H1 (cell line): ENCODE measurements around the gene APBA2. TPM values are rescaled to one million over a fixed set of nuclear protein-coding genes. Genes with fewer than 3 reads are reported as not detected.

Source experiments
- CTCF ChIA-PET: fragments of 300-600 bp; sonication (Branson Sonifier 250); formaldehyde crosslinking; loops from one replicate; lab custom pipeline; 2021; ENCODE audit not compliant: partially characterized antibody; lab: Charles Lee
- POLR2A ChIA-PET: fragments of 300-600 bp; sonication (Branson Sonifier 250); formaldehyde crosslinking; loops from one replicate; lab custom pipeline; 2021; ENCODE audit warnings: inconsistent platforms; ENCODE audit not compliant: partially characterized antibody; lab: Charles Lee
- DNase-seq, 2 experiments: peaks; one replicate each; pipeline versions ENCODE4 v3.0.0 to v3.0.0-alpha.2; 2010 to 2022; ENCODE audit warnings: low spot score in 2 of 2, low read depth in 1 of 2, mixed read lengths in 1 of 2
- FAIRE-seq: peaks from 2 replicates; lab custom pipeline; 2011; peaks lifted over from hg19 to GRCh38; lab: Jason Lieb, UNC
- H2AFZ ChIP-seq: 2 replicates; pipeline ENCODE4 v1.8.1; 2012; ENCODE audit warnings: low read length, inconsistent platforms
- H2AK5ac ChIP-seq: 2 replicates; pipeline ENCODE4 v1.6.1; 2013; ENCODE audit warnings: low read depth, low read length
- H2BK120ac ChIP-seq: replicated peaks from 2 replicates; pipeline ENCODE3; 2013; ENCODE audit warnings: low read depth, low read length, inconsistent platforms
- H2BK12ac ChIP-seq: 2 replicates; pipeline ENCODE4 v1.6.1; 2013; ENCODE audit warnings: low read depth, low read length
- H2BK15ac ChIP-seq: 2 replicates; pipeline ENCODE4 v1.6.1; 2013; ENCODE audit warnings: low read length
- H2BK20ac ChIP-seq: 2 replicates; pipeline ENCODE4 v1.6.1; 2013; ENCODE audit warnings: low read length
- H2BK5ac ChIP-seq: 2 replicates; pipeline ENCODE4 v1.6.1; 2013; ENCODE audit warnings: low read depth, low read length
- H3K14ac ChIP-seq: 2 replicates; pipeline ENCODE4 v1.6.1; 2013; ENCODE audit warnings: inconsistent platforms; ENCODE audit not compliant: insufficient read length
- H3K18ac ChIP-seq: 2 replicates; pipeline ENCODE4 v1.6.1; 2013; ENCODE audit warnings: low read length; ENCODE audit errors: extremely low read depth
- H3K23ac ChIP-seq: 2 replicates; pipeline ENCODE4 v1.6.1; 2013; ENCODE audit warnings: inconsistent platforms; ENCODE audit not compliant: insufficient read length
- H3K23me2 ChIP-seq: 2 replicates; pipeline ENCODE4 v1.6.1; 2013; ENCODE audit warnings: low read depth, low read length
- H3K27ac ChIP-seq: 2 replicates; pipeline ENCODE4 v1.6.1; 2011; ENCODE audit warnings: low read depth, low read length, inconsistent platforms
- H3K27me3 ChIP-seq, 4 experiments: replicated peaks in 1 of 4; 1 replicate in 1 of 4; 2 replicates in 3 of 4; pipeline versions ENCODE4 v1.6.1 to v1.8.1; 2011 to 2013; ENCODE audit warnings: low read length in 3 of 4, mild to moderate bottlenecking in 3 of 4, inconsistent platforms in 2 of 4, mixed read lengths in 2 of 4, moderate library complexity in 1 of 4; ENCODE audit not compliant: control insufficient read depth in 3 of 4, insufficient read depth in 3 of 4; ENCODE audit errors: extremely low read depth in 1 of 4
- H3K36me3 ChIP-seq, 4 experiments: 2 replicates each; pipeline versions ENCODE4 v1.6.1 to v1.8.1; 2011 to 2013; ENCODE audit warnings: mild to moderate bottlenecking in 4 of 4, low read length in 3 of 4, moderate library complexity in 2 of 4, control low read depth in 1 of 4, inconsistent platforms in 1 of 4; ENCODE audit not compliant: insufficient read depth in 4 of 4, control insufficient read depth in 2 of 4
- H3K4ac ChIP-seq: replicated peaks from 2 replicates; pipeline ENCODE3; 2013; ENCODE audit warnings: low read length, low read depth, mixed read lengths, inconsistent platforms; ENCODE audit not compliant: insufficient read length
- H3K4me1 ChIP-seq, 4 experiments: replicated peaks in 1 of 4; 1 replicate in 1 of 4; 2 replicates in 3 of 4; pipeline versions ENCODE4 v1.6.1 to v1.8.1; 2011 to 2013; ENCODE audit warnings: low read length in 3 of 4, inconsistent platforms in 2 of 4, mixed read lengths in 1 of 4; ENCODE audit not compliant: insufficient read depth in 4 of 4, control insufficient read depth in 3 of 4
- H3K4me2 ChIP-seq, 2 experiments: 2 replicates each; pipeline versions ENCODE4 v1.6.1 to v1.8.1; 2011 to 2013; ENCODE audit warnings: low read depth in 2 of 2, low read length in 2 of 2, control low read depth in 1 of 2, inconsistent platforms in 1 of 2, mild to moderate bottlenecking in 1 of 2; ENCODE audit not compliant: insufficient read depth in 1 of 2
- H3K4me3 ChIP-seq, 4 experiments: fragments of 200-600, 300-600 bp in 1 of 4; sonication (generic), shearing (Covaris generic), sonication (Bioruptor Twin) in 1 of 4; 2 replicates each; pipeline versions ENCODE4 v1.5.1 to v1.8.1; 2011 to 2016; ENCODE audit warnings: low read length in 4 of 4, low read depth in 3 of 4, control low read depth in 2 of 4, inconsistent platforms in 2 of 4, mild to moderate bottlenecking in 2 of 4, mixed read lengths in 1 of 4, moderate library complexity in 1 of 4; ENCODE audit not compliant: insufficient read depth in 2 of 4; ENCODE audit errors: extremely low read depth in 1 of 4
- H3K56ac ChIP-seq: replicated peaks from 2 replicates; pipeline ENCODE3; 2013; ENCODE audit warnings: low read depth, mild to moderate bottlenecking, mixed read lengths, low read length, inconsistent platforms; ENCODE audit not compliant: insufficient read length
- H3K79me1 ChIP-seq: 2 replicates; pipeline ENCODE4 v1.6.1; 2013; ENCODE audit warnings: low read depth, low read length, control low read depth
- H3K79me2 ChIP-seq, 2 experiments: 2 replicates each; pipeline versions ENCODE4 v1.6.1 to v1.8.1; 2012 to 2013; ENCODE audit warnings: low read length in 2 of 2, mild to moderate bottlenecking in 2 of 2, inconsistent platforms in 1 of 2; ENCODE audit not compliant: insufficient read depth in 2 of 2, control insufficient read depth in 1 of 2
- H3K9ac ChIP-seq, 4 experiments: replicated peaks in 1 of 4; 1 replicate in 1 of 4; 2 replicates in 3 of 4; pipeline versions ENCODE4 v1.6.1 to v1.8.1; 2011 to 2013; ENCODE audit warnings: low read depth in 3 of 4, low read length in 3 of 4, control low read depth in 2 of 4, mild to moderate bottlenecking in 2 of 4, moderate library complexity in 2 of 4, inconsistent platforms in 1 of 4; ENCODE audit errors: extremely low read depth in 1 of 4
- H3K9me3 ChIP-seq, 2 experiments: 2 replicates each; pipeline versions ENCODE4 v1.6.1 to v1.8.1; 2012 to 2013; ENCODE audit warnings: mild to moderate bottlenecking in 2 of 2, moderate library complexity in 2 of 2, control low read depth in 1 of 2, inconsistent platforms in 1 of 2, low read depth in 1 of 2, low read length in 1 of 2, mixed read lengths in 1 of 2; ENCODE audit not compliant: insufficient read depth in 2 of 2
- H4K20me1 ChIP-seq, 2 experiments: replicated peaks in 1 of 2; 2 replicates each; pipeline versions ENCODE3 to v1.8.1; 2011 to 2013; ENCODE audit warnings: inconsistent platforms in 2 of 2, low read length in 2 of 2, mild to moderate bottlenecking in 1 of 2; ENCODE audit not compliant: insufficient read depth in 2 of 2, control insufficient read depth in 1 of 2
- H4K5ac ChIP-seq: 2 replicates; pipeline ENCODE4 v1.6.1; 2013; ENCODE audit warnings: low read length, low read depth, mixed read lengths, inconsistent platforms; ENCODE audit not compliant: insufficient read length
- H4K8ac ChIP-seq: 2 replicates; pipeline ENCODE4 v1.8.0; 2013; ENCODE audit warnings: mild to moderate bottlenecking, moderate library complexity, low read length, inconsistent platforms; ENCODE audit not compliant: insufficient read depth; ENCODE audit errors: extremely low read depth
- H4K91ac ChIP-seq: replicated peaks from 2 replicates; pipeline ENCODE3; 2013; ENCODE audit warnings: low read length, mixed read lengths, inconsistent platforms; ENCODE audit not compliant: insufficient read length
- BCL11A ChIP-seq, 2 experiments: IDR thresholded peaks; one replicate each; pipeline ENCODE4 v1.6.1; 2011; ENCODE audit warnings: low read depth in 2 of 2, low read length in 2 of 2, mild to moderate bottlenecking in 2 of 2
- CHD1 ChIP-seq: IDR thresholded peaks from 2 replicates; pipeline ENCODE4 v1.6.1; 2012; ENCODE audit warnings: low read depth, low read length, improper control_type of control experiment
- CREB1 ChIP-seq: IDR thresholded peaks from 2 replicates; pipeline ENCODE4 v1.6.1; 2012; ENCODE audit warnings: inconsistent platforms
- HDAC6 ChIP-seq: IDR thresholded peaks from one replicate; pipeline ENCODE4 v1.7.1; 2012; ENCODE audit warnings: low read depth, mild to moderate bottlenecking, inconsistent platforms, low read length, moderate library complexity
- SP4 ChIP-seq: IDR thresholded peaks from 2 replicates; pipeline ENCODE4 v1.6.1; 2012; ENCODE audit warnings: low read length, inconsistent platforms
- SUZ12 ChIP-seq: fragments of 200-600 bp; sonication (generic); IDR thresholded peaks from 2 replicates; pipeline ENCODE4 v1.6.1; 2012; ENCODE audit warnings: mild to moderate bottlenecking, inconsistent platforms, low read length, moderate library complexity, mixed read lengths
- WGBS, 2 experiments: shearing (Covaris generic) in 1 of 2; methylation state at CpG; one replicate each; pipeline versions ENCODE4 v1.1.6 to v1.1.7; 2013 to 2015; ENCODE audit warnings: low lambda C conversion rate in 2 of 2, mixed read lengths in 2 of 2, inconsistent platforms in 1 of 2, low coverage in 1 of 2, missing lambda C conversion rate in 1 of 2; ENCODE audit not compliant: insufficient replicate concordance in 2 of 2, insufficient coverage in 1 of 2, insufficient read length in 1 of 2; ENCODE audit errors: extremely low coverage in 1 of 2, missing lambda C conversion rate in 1 of 2; 5-methylcytosine and 5-hydroxymethylcytosine counted together
- polyA plus RNA-seq, 7 experiments: library from polyadenylated mRNA; depleted of rRNA in 3 of 7; stranded (reverse) in 5 of 7; unstranded in 2 of 7; fragments of >200 nt in 5 of 7; fragments of 200-250 nt in 2 of 7; gene quantifications; 1 replicate in 5 of 7; 2 replicates in 1 of 7; 4 replicates in 1 of 7; pipeline versions ENCODE4 v1.2.1 to v1.2.3, GENCODE V29; 2011 to 2013; ENCODE audit warnings: missing spikeins in 2 of 7, mixed read lengths in 2 of 7
- total RNA-seq: library from RNA; stranded (reverse); fragmentation: NEBNext Ultra II Directional; extraction: Animal tissue kit (Norgen Biotek cat#: 25700); gene quantifications from 2 replicates; pipeline ENCODE4 v1.2.1, GENCODE V29; 2021

Gene APBA2
- total and polyA plus RNA-seq, 2 of the 8 experiments (the other 6 are each of a cell fraction or from before 2014, with no cell fraction given) = 15.5 to 19.0 TPM

GRCh38 chr15:29066838-29067237 is 181.1 kb downstream of the APBA2 start:
- H3K23me2 ChIP-seq = peaks cover 2% of the 10 kb centered on the region; the same call in 1 of the 2 replicates
- no peak overlapping the region for H2BK20ac ChIP-seq
- no peak overlapping the region for H3K56ac ChIP-seq
- no peak overlapping the region for H3K4me2 ChIP-seq
- H4K8ac ChIP-seq = no peak overlapping the region
- no peaks in the 10 kb centered on the region; a peak in 1 of 8 replicates for H3K36me3 ChIP-seq
- DNase-seq (no peak), FAIRE-seq (no peak)
- H2BK12ac ChIP-seq = no peak overlapping the region
- ChIA-PET POLR2A (no interaction called here), CTCF (interaction anchor here (0.6 kb wide), 1 partner anchor 15 kb away, joined by 3 read pairs; no protein-coding TSS in a partner anchor)
- no peaks in the 10 kb centered on the region for H4K20me1 ChIP-seq
- H4K5ac ChIP-seq = no peak overlapping the region
- H3K9ac ChIP-seq = no peak overlapping the region
- no peak overlapping the region for H3K27ac ChIP-seq
- H4K91ac ChIP-seq = no peak overlapping the region
- no peak overlapping the region for H2AFZ ChIP-seq
- no peak overlapping the region for H2BK15ac ChIP-seq
- no peak overlapping the region for H3K23ac ChIP-seq
- H2BK120ac ChIP-seq = no peak overlapping the region
- H3K27me3 ChIP-seq = no peaks in the 10 kb centered on the region
- H3K4me3 ChIP-seq = no peak overlapping the region
- no peak overlapping the region for H3K4ac ChIP-seq
- H3K4me1 ChIP-seq = peaks cover 0 to 12% (median 4%) of the 10 kb centered on the region in 4 experiments; a peak in 4 of 7 replicates
- no peaks in the 10 kb centered on the region for H3K79me2 ChIP-seq
- no peak overlapping the region for H3K14ac ChIP-seq
- 0 out of 4 replicates have a peak, but pooled peaks cover 0 to 4% of the 10 kb centered on the region in 2 experiments for H3K9me3 ChIP-seq
- no peak overlapping the region for H3K18ac ChIP-seq
- WGBS, 2 experiments = 93% methylated on average over 2 of the region's 2 CpGs; no CpG with 5 or more reads in 1 of the 2 experiments
- no peak overlapping the region for H2BK5ac ChIP-seq
- no peak overlapping the region for H2AK5ac ChIP-seq
- no peaks in the 10 kb centered on the region for H3K79me1 ChIP-seq
- no peak for TF ChIP-seq SP4
- TF ChIP-seq BCL11A (IDR thresholded peaks at IDR 0.05; ENCODE audit: low read depth in 2 of 2, low read length in 2 of 2) = no peak
- no peak for TF ChIP-seq CHD1
- no peak for TF ChIP-seq CREB1
- no peak for TF ChIP-seq HDAC6
- TF ChIP-seq SUZ12 = no peak
